ENCODE results near the gene FETUB.
A peak's percentile ranks its signal among the peaks of the same experiment; 100 is the strongest.
"Not testable (repeated sequence)": the region's sequence is repeated elsewhere in the genome, so short reads cannot be mapped to it uniquely, and the experiment has no call there.

FETUB gene

GRCh38 chr3:186670155-186670554 lies 30.0 kb downstream of the FETUB start:
- H3K4me3 ChIP-seq (ENCODE audit: low read length), result no peak overlapping the region
- peak; percentile 47 for DNase-seq (ENCODE audit: low read depth)
- TF ChIP-seq CTCF (IDR thresholded peaks at IDR 0.05; ENCODE audit: insufficient read depth, low read depth, low read length, missing control alignments), result no peak

- no peak for TF ChIP-seq CTCF (IDR thresholded peaks at IDR 0.05; ENCODE audit: insufficient read depth, low read depth, low read length, missing control alignments)
- no peak for DNase-seq (ENCODE audit: low read depth)
- no peak overlapping the region for H3K4me3 ChIP-seq (ENCODE audit: low read length)
Measured at GRCh38 chr3:186671051-186671450, 30.9 kb downstream of the FETUB start.

DNA sequence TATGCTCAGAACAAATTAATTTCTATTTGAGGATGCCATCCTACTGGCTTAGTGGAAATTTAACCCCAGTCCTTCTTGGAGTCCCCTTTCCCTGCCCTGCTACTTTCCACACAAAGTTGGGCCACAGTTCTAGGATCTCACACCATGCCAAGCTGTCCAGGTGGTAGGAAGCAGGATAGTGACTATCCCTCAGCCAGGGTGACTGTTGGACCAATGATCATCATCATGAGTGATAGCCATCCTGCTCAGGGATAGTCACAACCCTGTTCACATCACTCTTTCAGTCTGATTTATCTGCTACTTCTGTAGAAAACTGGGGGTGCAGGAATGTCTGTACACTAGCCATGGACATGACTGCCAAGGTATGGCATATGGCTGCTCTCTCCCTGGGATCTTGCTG lies 38.4 kb downstream of the FETUB start:
- no peak for TF ChIP-seq CTCF (IDR thresholded peaks at IDR 0.05; ENCODE audit: insufficient read depth, low read depth, low read length, missing control alignments)

GRCh38 chr3:186679151-186679550 lies 39.0 kb downstream of the FETUB start:
- DNase-seq (ENCODE audit: low read depth), result no peak
- no peak for TF ChIP-seq CTCF (IDR thresholded peaks at IDR 0.05; ENCODE audit: insufficient read depth, low read depth, low read length, missing control alignments)
- H3K4me3 ChIP-seq (ENCODE audit: low read length), result no peak overlapping the region

More for the DNA sequence above, 38.4 kb downstream of the FETUB start:
- no peak for DNase-seq (ENCODE audit: low read depth)
- no peak overlapping the region for H3K4me3 ChIP-seq (ENCODE audit: low read length)

GRCh38 chr3:186680869-186681268 lies 40.7 kb downstream of the FETUB start:
- no peak for TF ChIP-seq CTCF (IDR thresholded peaks at IDR 0.05; ENCODE audit: insufficient read depth, low read depth, low read length, missing control alignments)
- DNase-seq (ENCODE audit: low read depth), result peak; percentile 82
- H3K4me3 ChIP-seq (ENCODE audit: low read length), result no peak overlapping the region

DNA sequence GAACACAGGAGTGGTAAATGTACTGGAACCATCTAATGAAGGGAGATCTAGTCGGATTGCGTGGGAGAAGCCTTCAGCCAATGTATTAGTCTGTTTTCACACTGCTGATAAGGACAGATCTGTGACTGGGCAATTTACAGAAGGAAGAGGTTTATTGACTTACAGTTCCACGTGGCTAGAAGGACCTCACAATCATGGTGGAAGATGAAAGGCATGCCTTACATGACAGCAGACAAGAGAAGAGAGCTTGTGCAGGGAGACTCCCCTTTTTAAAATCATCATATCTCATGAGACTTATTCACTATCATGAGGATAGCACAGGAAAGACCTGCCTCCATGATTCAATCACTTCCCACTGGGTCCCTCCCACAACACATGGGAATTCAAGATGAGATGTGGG lies 42.6 kb downstream of the FETUB start:
- no peak overlapping the region for H3K4me3 ChIP-seq (ENCODE audit: low read length)
- DNase-seq (ENCODE audit: low read depth), result no peak
- no peak for TF ChIP-seq CTCF (IDR thresholded peaks at IDR 0.05; ENCODE audit: insufficient read depth, low read depth, low read length, missing control alignments)

- no peak for TF ChIP-seq CTCF (IDR thresholded peaks at IDR 0.05; ENCODE audit: insufficient read depth, low read depth, low read length, missing control alignments)
- H3K4me3 ChIP-seq (ENCODE audit: low read length), result no peak overlapping the region
- DNase-seq (ENCODE audit: low read depth), result no peak
Measured at GRCh38 chr3:186683979-186684378, 43.8 kb downstream of the FETUB start.

- DNase-seq (ENCODE audit: low read depth); H3K4me3 ChIP-seq (ENCODE audit: low read length): not testable (repeated sequence)
Measured at GRCh38 chr3:186686475-186686874, 46.3 kb downstream of the FETUB start.

Measured in epithelial cell of esophagus (primary cell).